Transverse colon (tissue), 4 donors: ENCODE measurements around the gene MPP1.
A peak's percentile ranks its signal among the peaks of the same experiment; 100 is the strongest.

Experiments used
- EP300 ChIP-seq: sonication (generic); formaldehyde crosslinking; IDR thresholded peaks from one replicate; pipeline ENCODE4 v1.6.1; 2017; ENCODE audit warnings: antibody characterized with exemption, low read depth
- POLR2A ChIP-seq: fragments of 450-650 bp; IDR thresholded peaks from one replicate; pipeline ENCODE4 v1.6.1; 2016; ENCODE audit warnings: antibody characterized with exemption, mild to moderate bottlenecking, moderate library complexity
- POLR2AphosphoS5 ChIP-seq, 3 donors: sonication (generic); formaldehyde crosslinking; IDR thresholded peaks; one replicate each; pipeline ENCODE4 v1.6.1; 2016; ENCODE audit warnings: antibody characterized with exemption in 3 of 3
- TF ChIP-seq, protein P1 (sequence below), 5 experiments: fragments of 200-600 bp in 3 of 5; fragments of 450-650 bp in 2 of 5; sonication (generic) in 3 of 5; IDR thresholded peaks; 1 replicate in 2 of 5; 2 replicates in 3 of 5; pipeline ENCODE4 v1.5.1; 2016 to 2017; ENCODE audit warnings: antibody characterized with exemption in 5 of 5, inconsistent platforms in 3 of 5, mild to moderate bottlenecking in 2 of 5, moderate library complexity in 1 of 5

- TF ChIP-seq, protein P1, sequence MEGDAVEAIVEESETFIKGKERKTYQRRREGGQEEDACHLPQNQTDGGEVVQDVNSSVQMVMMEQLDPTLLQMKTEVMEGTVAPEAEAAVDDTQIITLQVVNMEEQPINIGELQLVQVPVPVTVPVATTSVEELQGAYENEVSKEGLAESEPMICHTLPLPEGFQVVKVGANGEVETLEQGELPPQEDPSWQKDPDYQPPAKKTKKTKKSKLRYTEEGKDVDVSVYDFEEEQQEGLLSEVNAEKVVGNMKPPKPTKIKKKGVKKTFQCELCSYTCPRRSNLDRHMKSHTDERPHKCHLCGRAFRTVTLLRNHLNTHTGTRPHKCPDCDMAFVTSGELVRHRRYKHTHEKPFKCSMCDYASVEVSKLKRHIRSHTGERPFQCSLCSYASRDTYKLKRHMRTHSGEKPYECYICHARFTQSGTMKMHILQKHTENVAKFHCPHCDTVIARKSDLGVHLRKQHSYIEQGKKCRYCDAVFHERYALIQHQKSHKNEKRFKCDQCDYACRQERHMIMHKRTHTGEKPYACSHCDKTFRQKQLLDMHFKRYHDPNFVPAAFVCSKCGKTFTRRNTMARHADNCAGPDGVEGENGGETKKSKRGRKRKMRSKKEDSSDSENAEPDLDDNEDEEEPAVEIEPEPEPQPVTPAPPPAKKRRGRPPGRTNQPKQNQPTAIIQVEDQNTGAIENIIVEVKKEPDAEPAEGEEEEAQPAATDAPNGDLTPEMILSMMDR (IDR thresholded peaks at IDR 0.05) = no peak
- TF ChIP-seq POLR2AphosphoS5 (IDR thresholded peaks at IDR 0.05) (peak; percentile 33 to 59 (median 57)), POLR2A (no peak), EP300 (no peak)
Observed at GRCh38 chrX:154735695-154736393, 69.4 kb downstream of the MPP1 start.
